Tibial nerve (tissue), 4 donors: ENCODE data around the gene PSG6. TPM values are rescaled to one million over a fixed set of nuclear protein-coding genes. Genes with fewer than 3 reads are reported as not detected.
"Not testable (repeated sequence)": the region's sequence is repeated elsewhere in the genome, so short reads cannot be mapped to it uniquely, and the experiment has no call there.

Experiments
- DNase-seq, 2 donors: peaks; one replicate each; pipeline ENCODE4 v3.0.0-alpha.2; 2019; ENCODE audit warnings: low spot score in 2 of 2
- H3K27ac ChIP-seq, 4 donors: fragments of 200-600 bp; sonication (generic) in 3 of 4; one replicate each; pipeline ENCODE4 v1.5.1; 2017 to 2019; ENCODE audit warnings: mild to moderate bottlenecking in 1 of 4
- H3K27me3 ChIP-seq, 2 donors: fragments of 200-600 bp; sonication (generic) in 1 of 2; one replicate each; pipeline versions ENCODE4 v1.5.1 to v1.6.0; 2017 to 2019
- H3K36me3 ChIP-seq, 3 donors: fragments of 200-600 bp; sonication (generic); one replicate each; pipeline ENCODE4 v1.5.1; 2018 to 2019
- H3K4me1 ChIP-seq, 4 donors: fragments of 200-600 bp; sonication (generic) in 3 of 4; one replicate each; pipeline ENCODE4 v1.5.1; 2017 to 2019
- H3K4me3 ChIP-seq, 4 donors: fragments of 200-600 bp; sonication (generic) in 3 of 4; one replicate each; pipeline ENCODE4 v1.5.1; 2017 to 2019; ENCODE audit warnings: mild to moderate bottlenecking in 1 of 4, moderate library complexity in 1 of 4
- H3K9me3 ChIP-seq, 4 donors: fragments of 200-600 bp; sonication (generic) in 3 of 4; one replicate each; pipeline ENCODE4 v1.5.1; 2017 to 2019
- CTCF ChIP-seq, 5 experiments: fragments of 200-600 bp in 3 of 5; fragments of 450-650 bp in 2 of 5; sonication (generic) in 3 of 5; IDR thresholded peaks; one replicate each; pipeline ENCODE4 v1.5.1; 2016 to 2019; ENCODE audit warnings: antibody characterized with exemption in 5 of 5, mild to moderate bottlenecking in 3 of 5, moderate library complexity in 2 of 5
- EP300 ChIP-seq, 2 donors: sonication (generic); formaldehyde crosslinking; IDR thresholded peaks; one replicate each; pipeline ENCODE4 v1.6.1; 2017; ENCODE audit warnings: antibody characterized with exemption in 2 of 2, mild to moderate bottlenecking in 1 of 2
- POLR2A ChIP-seq, 2 donors: fragments of 450-650 bp; IDR thresholded peaks; one replicate each; pipeline ENCODE4 v1.6.1; 2017; ENCODE audit warnings: antibody characterized with exemption in 2 of 2, mild to moderate bottlenecking in 2 of 2, moderate library complexity in 2 of 2
- WGBS, 2 donors: methylation state at CpG; one replicate each; pipeline ENCODE4 v1.1.5; 2018; 5-methylcytosine and 5-hydroxymethylcytosine counted together
- total RNA-seq, 4 donors: library from RNA; depleted of rRNA; stranded (reverse); fragments of >200 nt; gene quantifications; one replicate each; pipeline ENCODE4 v1.1.0, GENCODE V29; 2016

Gene PSG6
- total RNA-seq, 4 donors from 2014 or later = not detected

- WGBS, 2 donors = 65 to 67% methylated on average over 8 of the region's 8 CpGs
- not testable (repeated sequence) for DNase-seq, H3K36me3 ChIP-seq, H3K9me3 ChIP-seq, H3K27ac ChIP-seq, H3K4me1 ChIP-seq, H3K27me3 ChIP-seq, H3K4me3 ChIP-seq
Observed at GRCh38 chr19:42881279-42881678, 36.4 kb downstream of the PSG6 start.

GRCh38 chr19:42880621-42881020 lies 37.1 kb downstream of the PSG6 start:
- not testable (repeated sequence) for H3K4me1 ChIP-seq, H3K36me3 ChIP-seq, H3K4me3 ChIP-seq, H3K9me3 ChIP-seq, DNase-seq, H3K27me3 ChIP-seq, H3K27ac ChIP-seq
- WGBS, 2 donors = 85 to 86% methylated on average over 9 of the region's 9 CpGs

GRCh38 chr19:42879613-42880012 lies 38.1 kb downstream of the PSG6 start, which contains the start of gene PSG1:
TSS of gene PSG1 (minus strand) at chr19:42879713. CDS start at chr19:42879581, 132 bp downstream.
- Histone ChIP-seq H3K4me3 (no peak within 1 kb of the TSS), H3K36me3 (no peaks in the 10 kb centered on the region), H3K9me3 (no peaks in the 10 kb centered on the region), H3K27me3 (no peaks in the 10 kb centered on the region), H3K4me1 (no peaks in the 10 kb centered on the region), H3K27ac (no peak within 1 kb of the TSS)
- DNase-seq = no peak
- 45 to 78% methylated on average over 2 of the region's 2 CpGs for WGBS, 2 donors
- TF ChIP-seq POLR2A (IDR thresholded peaks at IDR 0.05) (no peak), CTCF (IDR thresholded peaks at IDR 0.05) (no peak), EP300 (IDR thresholded peaks at IDR 0.05) (no peak)

- not testable (repeated sequence) for H3K27me3 ChIP-seq, H3K36me3 ChIP-seq, H3K27ac ChIP-seq
Observed at GRCh38 chr19:42876596-42876995, 41.1 kb downstream of the PSG6 start.

GRCh38 chr19:42875881-42876280 lies 41.8 kb downstream of the PSG6 start:
- not testable (repeated sequence) for H3K36me3 ChIP-seq, DNase-seq, H3K4me1 ChIP-seq, H3K27me3 ChIP-seq, H3K9me3 ChIP-seq, H3K27ac ChIP-seq, H3K4me3 ChIP-seq
- 38 to 65% methylated on average over 1 of the region's 1 CpG for WGBS, 2 donors

More at GRCh38 chr19:42876596-42876995, 41.1 kb downstream of the PSG6 start:
- not testable (repeated sequence) for DNase-seq, H3K4me3 ChIP-seq, H3K4me1 ChIP-seq, H3K9me3 ChIP-seq

- not testable (repeated sequence) for H3K4me3 ChIP-seq, H3K27ac ChIP-seq, H3K36me3 ChIP-seq, H3K4me1 ChIP-seq, H3K9me3 ChIP-seq, H3K27me3 ChIP-seq, DNase-seq
- 81% methylated on average over 4 of the region's 4 CpGs for WGBS, 2 donors
Observed at GRCh38 chr19:42874901-42875813, 42.5 kb downstream of the PSG6 start.

- not testable (repeated sequence) for H3K4me1 ChIP-seq, DNase-seq, H3K4me3 ChIP-seq, H3K27ac ChIP-seq, H3K27me3 ChIP-seq, H3K9me3 ChIP-seq, H3K36me3 ChIP-seq
- WGBS, 2 donors = 80 to 84% methylated on average over 3 of the region's 3 CpGs
Observed at GRCh38 chr19:42874136-42874535, 43.6 kb downstream of the PSG6 start.

- Histone ChIP-seq H3K27me3 (no peaks in the 10 kb centered on the region), H3K4me3 (no peak overlapping the region), H3K9me3 (no peaks in the 10 kb centered on the region), H3K36me3 (no peaks in the 10 kb centered on the region), H3K27ac (no peak overlapping the region), H3K4me1 (no peaks in the 10 kb centered on the region)
- DNase-seq = no peak
- TF ChIP-seq POLR2A (IDR thresholded peaks at IDR 0.05) = no peak
- no peak for TF ChIP-seq EP300 (IDR thresholded peaks at IDR 0.05)
- TF ChIP-seq CTCF (IDR thresholded peaks at IDR 0.05) = no peak
- 58 to 61% methylated on average over 3 of the region's 3 CpGs for WGBS, 2 donors
Observed at GRCh38 chr19:42872608-42873007, 45.1 kb downstream of the PSG6 start.
